Endodermal cell (in vitro differentiated cells): ENCODE data around the gene RIPPLY3. TPM values are rescaled to one million over a fixed set of nuclear protein-coding genes. Genes with fewer than 3 reads are reported as not detected.

Experiments
- DNase-seq: peaks from one replicate; pipeline ENCODE4 v3.0.0-alpha.2; 2017
- H3K27ac ChIP-seq: 2 replicates; pipeline ENCODE4 v1.5.1; 2013; ENCODE audit warnings: mild to moderate bottlenecking, low read depth, low read length, moderate library complexity
- H3K27me3 ChIP-seq: 2 replicates; pipeline ENCODE4 v1.6.1; 2013; ENCODE audit warnings: mild to moderate bottlenecking, low read length, moderate library complexity; ENCODE audit not compliant: insufficient read depth, control insufficient read depth, poor library complexity, severe bottlenecking
- H3K36me3 ChIP-seq: 2 replicates; pipeline ENCODE4 v1.7.0; 2013; ENCODE audit warnings: mild to moderate bottlenecking, low read length, moderate library complexity; ENCODE audit not compliant: control insufficient read depth, insufficient read depth
- H3K4me1 ChIP-seq: one replicate; pipeline ENCODE4 v1.7.0; 2013; ENCODE audit warnings: low read length; ENCODE audit not compliant: control insufficient read depth, insufficient read depth
- H3K4me3 ChIP-seq: 2 replicates; pipeline ENCODE4 v1.5.1; 2013; ENCODE audit warnings: mild to moderate bottlenecking, low read length, moderate library complexity
- H3K9ac ChIP-seq: 2 replicates; pipeline ENCODE4 v1.6.1; 2013; ENCODE audit warnings: mild to moderate bottlenecking, low read length, moderate library complexity; ENCODE audit not compliant: poor library complexity, severe bottlenecking; ENCODE audit errors: extremely low read depth
- H3K9me3 ChIP-seq: 2 replicates; pipeline ENCODE4 v1.6.1; 2013; ENCODE audit warnings: mild to moderate bottlenecking, low read length, moderate library complexity; ENCODE audit not compliant: control insufficient read depth
- H3K27ac Mint-ChIP-seq: 2 replicates; pipeline ENCODE4 v1.8.0; 2020; ENCODE audit warnings: mixed read lengths
- H3K27me3 Mint-ChIP-seq: 2 replicates; pipeline ENCODE4 v1.8.0; 2021; ENCODE audit warnings: mild to moderate bottlenecking, mixed read lengths; ENCODE audit not compliant: insufficient read depth
- H3K36me3 Mint-ChIP-seq: 2 replicates; pipeline ENCODE4 v1.8.0; 2020; ENCODE audit warnings: low read depth, mixed read lengths
- H3K4me1 Mint-ChIP-seq: 2 replicates; pipeline ENCODE4 v1.8.0; 2020; ENCODE audit warnings: mixed read lengths
- H3K4me3 Mint-ChIP-seq: 2 replicates; pipeline ENCODE4 v1.8.0; 2020; ENCODE audit warnings: mild to moderate bottlenecking, moderate library complexity, mixed read lengths
- H3K9me3 Mint-ChIP-seq: 2 replicates; pipeline ENCODE4 v1.8.0; 2020; ENCODE audit warnings: mild to moderate bottlenecking, mixed read lengths
- CTCF ChIP-seq: fragments of 200-600 bp; sonication (generic); conservative IDR thresholded peaks from 2 replicates; pipeline ENCODE4 v1.5.0; 2021; ENCODE audit warnings: antibody characterized with exemption, mild to moderate bottlenecking
- WGBS, 2 experiments: methylation state at CpG; one replicate each; pipeline versions ENCODE4 v1.1.5 to v1.1.7; 2013; ENCODE audit warnings: missing lambda C conversion rate in 2 of 2, mixed read lengths in 1 of 2; ENCODE audit not compliant: insufficient coverage in 1 of 2, insufficient read length in 1 of 2; 5-methylcytosine and 5-hydroxymethylcytosine counted together
- total RNA-seq, 2 donors: library from RNA; stranded (reverse); fragmentation: NEBNext Ultra II Directional in 1 of 2; extraction: Animal tissue kit (Norgen Biotek cat#: 25700) in 1 of 2; gene quantifications; 2 replicates in 1 of 2; 3 replicates in 1 of 2; pipeline ENCODE4 v1.2.1, GENCODE V29; 2021

The RIPPLY3 gene
- total RNA-seq, 2 donors from 2014 or later = 15.6 to 28.0 TPM

- no peak overlapping the region for H3K4me3 Mint-ChIP-seq
- peaks cover 15% of the 10 kb centered on the region for H3K4me1 Mint-ChIP-seq
- no peak for DNase-seq
- H3K27me3 ChIP-seq = no peaks in the 10 kb centered on the region
- H3K4me1 ChIP-seq = peaks cover 4% of the 10 kb centered on the region
- H3K36me3 ChIP-seq = no peaks in the 10 kb centered on the region
- no peaks in the 10 kb centered on the region for H3K9me3 ChIP-seq
- no peaks in the 10 kb centered on the region for H3K27me3 Mint-ChIP-seq
- H3K9ac ChIP-seq = no peak overlapping the region
- no peak overlapping the region for H3K4me3 ChIP-seq
- H3K9me3 Mint-ChIP-seq = no peaks in the 10 kb centered on the region
- 83 to 92% methylated on average over 7 to 13 of the region's 13 CpGs for WGBS, 2 experiments
- TF ChIP-seq CTCF = no peak
- H3K36me3 Mint-ChIP-seq = peaks cover 7% of the 10 kb centered on the region
- H3K27ac ChIP-seq = no peak overlapping the region
- H3K27ac Mint-ChIP-seq = no peak overlapping the region
Observed at GRCh38 chr21:37017951-37018679, 11.6 kb downstream of the RIPPLY3 start.

DNA sequence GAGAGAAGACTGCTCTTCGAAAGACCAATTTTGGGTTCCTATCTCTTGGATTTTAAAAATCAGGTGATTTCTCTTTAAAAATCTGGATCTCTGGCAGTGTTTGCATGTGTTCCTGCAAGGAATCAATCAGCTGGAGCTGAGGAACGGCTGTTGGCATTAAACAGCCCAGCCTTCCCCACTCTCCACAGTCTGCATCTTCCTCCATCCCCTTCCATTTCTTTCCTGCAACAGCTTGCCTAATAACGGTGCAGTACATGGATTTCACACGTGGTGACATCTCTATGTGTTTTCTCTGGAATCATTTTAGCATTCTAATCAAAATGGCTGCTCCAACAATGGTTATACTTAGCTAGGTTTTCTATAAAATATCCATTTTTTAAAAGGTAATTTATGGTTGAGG is 20.0 kb downstream of the RIPPLY3 start:
- Histone ChIP-seq H3K4me3 (no peak overlapping the region), H3K27me3 (no peaks in the 10 kb centered on the region), H3K9me3 (no peaks in the 10 kb centered on the region), H3K27ac (no peak overlapping the region), H3K9ac (no peak overlapping the region), H3K4me1 (no peaks in the 10 kb centered on the region), H3K36me3 (no peaks in the 10 kb centered on the region)
- Mint-ChIP-seq H3K4me3 (no peak overlapping the region), H3K4me1 (no peaks in the 10 kb centered on the region), H3K27me3 (peaks cover 2% of the 10 kb centered on the region), H3K27ac (no peak overlapping the region), H3K36me3 (no peaks in the 10 kb centered on the region), H3K9me3 (no peaks in the 10 kb centered on the region)
- DNase-seq = no peak
- TF ChIP-seq CTCF = no peak
- 78% methylated on average over 3 to 4 of the region's 4 CpGs for WGBS, 2 experiments

DNA sequence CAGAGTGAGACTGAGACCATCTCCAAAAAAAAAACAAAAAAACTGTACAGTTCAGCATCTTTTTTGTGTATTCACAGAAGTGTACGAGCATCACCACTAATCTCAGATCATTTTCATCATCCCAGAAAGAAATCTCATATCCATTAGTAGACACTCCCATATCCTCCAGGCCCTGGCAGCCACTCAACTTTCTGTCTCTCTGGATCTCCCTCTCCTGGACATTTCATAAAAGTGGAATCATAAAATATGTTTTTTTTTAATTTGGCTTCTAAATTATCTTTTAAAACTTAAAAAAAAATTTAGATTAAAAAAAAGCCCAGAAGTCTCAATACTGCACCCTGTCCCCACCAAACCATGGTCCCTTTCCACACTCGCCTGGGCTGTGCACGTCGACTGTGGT is 22.1 kb downstream of the RIPPLY3 start:
- no peaks in the 10 kb centered on the region for H3K36me3 ChIP-seq
- 89 to 93% methylated on average over 4 of the region's 4 CpGs for WGBS, 2 experiments
- no peak for DNase-seq
- H3K4me3 ChIP-seq = no peak overlapping the region
- no peaks in the 10 kb centered on the region for H3K36me3 Mint-ChIP-seq
- H3K4me1 ChIP-seq = no peaks in the 10 kb centered on the region
- no peaks in the 10 kb centered on the region for H3K9me3 ChIP-seq
- H3K27ac Mint-ChIP-seq = no peak overlapping the region
- H3K9me3 Mint-ChIP-seq = no peaks in the 10 kb centered on the region
- peaks cover 8% of the 10 kb centered on the region for H3K27me3 Mint-ChIP-seq
- TF ChIP-seq CTCF = peak; percentile 21
- no peaks in the 10 kb centered on the region for H3K4me1 Mint-ChIP-seq
- no peaks in the 10 kb centered on the region for H3K27me3 ChIP-seq
- H3K4me3 Mint-ChIP-seq = no peak overlapping the region
- H3K9ac ChIP-seq = no peak overlapping the region
- H3K27ac ChIP-seq = no peak overlapping the region
